K562 (cell line): ENCODE measurements around the gene YOD1. TPM values are rescaled to one million over a fixed set of nuclear protein-coding genes. Genes with fewer than 3 reads are reported as not detected.

Experiments
- BRF1 ChIP-seq: IDR thresholded peaks from 3 replicates; pipeline ENCODE4 v1.6.1; 2011; ENCODE audit warnings: borderline replicate concordance, mild to moderate bottlenecking; ENCODE audit not compliant: insufficient read length; ENCODE audit errors: extremely low read depth
- CBX8 ChIP-seq: fragments of 200-600 bp; sonication (generic); IDR thresholded peaks from 2 replicates; pipeline ENCODE4 v1.6.1; 2012; ENCODE audit warnings: borderline replicate concordance, mixed run types, low read depth, mild to moderate bottlenecking, moderate library complexity, mixed read lengths, low read length, control low read depth, inconsistent platforms; ENCODE audit not compliant: poor library complexity, severe bottlenecking; ENCODE audit errors: extremely low read depth
- ERF ChIP-seq: fragments of 450-650 bp; formaldehyde crosslinking; IDR thresholded peaks from 2 replicates; pipeline ENCODE4 v1.4.0; 2020; ENCODE audit warnings: mild to moderate bottlenecking, mixed read lengths
- GATAD2A ChIP-seq: fragments of 450-650 bp; IDR thresholded peaks from 2 replicates; pipeline ENCODE4 v1.6.1; 2017
- HMGN3 ChIP-seq: IDR thresholded peaks from 2 replicates; pipeline ENCODE4 v1.6.1; 2011; ENCODE audit warnings: borderline replicate concordance, low read depth, mild to moderate bottlenecking, mixed read lengths, low read length; ENCODE audit not compliant: insufficient read length; ENCODE audit errors: extremely low read depth
- HMGXB4 ChIP-seq: sonication (generic); formaldehyde crosslinking; IDR thresholded peaks from 2 replicates; pipeline ENCODE4 v1.8.1; 2023; ENCODE audit warnings: mild to moderate bottlenecking, missing genetic modification reagents
- LCOR ChIP-seq: sonication (generic); formaldehyde crosslinking; IDR thresholded peaks from 2 replicates; pipeline ENCODE4 v1.8.0; 2022; ENCODE audit warnings: mild to moderate bottlenecking, missing genetic modification reagents
- NR4A1 ChIP-seq, 2 experiments: fragments of 250-450 bp in 1 of 2; fragments of 450-650 bp in 1 of 2; sonication (Bioruptor Pico) in 1 of 2; IDR thresholded peaks; 2 replicates each; pipeline versions ENCODE4 v1.4.0 to v1.6.1; 2016 to 2020; ENCODE audit warnings: mild to moderate bottlenecking in 2 of 2, missing compliant biosample characterization in 1 of 2, missing genetic modification characterization in 1 of 2, moderate library complexity in 1 of 2
- POLR2A ChIP-seq: fragments of 450-650 bp; conservative IDR thresholded peaks from 2 replicates; pipeline ENCODE4 v1.6.1; 2016
- PTRF ChIP-seq: fragments of 450-650 bp; IDR thresholded peaks from 2 replicates; pipeline ENCODE4 v1.6.1; 2016; ENCODE audit warnings: mild to moderate bottlenecking, missing genetic modification characterization, missing compliant biosample characterization
- SMC3 ChIP-seq: conservative IDR thresholded peaks from 2 replicates; pipeline ENCODE4 v1.6.1; 2011; ENCODE audit warnings: low read depth, low read length, improper control_type of control experiment; ENCODE audit not compliant: insufficient read depth
- WHSC1 ChIP-seq: IDR thresholded peaks from one replicate; pipeline ENCODE4 v1.6.1; 2012; ENCODE audit warnings: low read length, control low read depth, inconsistent platforms
- ZNF592 ChIP-seq: fragments of 450-650 bp; IDR thresholded peaks from 2 replicates; pipeline ENCODE4 v1.6.1; 2017; ENCODE audit warnings: antibody characterized with exemption, mild to moderate bottlenecking
- polyA plus RNA-seq, 8 experiments: library from polyadenylated mRNA; depleted of rRNA in 4 of 8; stranded (reverse) in 5 of 8; unstranded in 3 of 8; fragments of >200 nt; fragmentation: Nextera tagmentation in 2 of 8; fragmentation: Illumina TruSeq in 1 of 8; extraction: Ambion mirVana in 2 of 8; extraction: Trizol in 1 of 8; gene quantifications; 2 replicates each; pipeline versions ENCODE4 v1.2.1 to v1.2.3, GENCODE V29; 2011 to 2014; ENCODE audit warnings: inconsistent platforms in 1 of 8, missing spikeins in 1 of 8
- total RNA-seq, 7 experiments: library from RNA; depleted of rRNA in 6 of 7; stranded (reverse); fragments of >200 nt in 6 of 7; fragmentation: Illumina TruSeq in 2 of 7; extraction: Trizol in 2 of 7; gene quantifications; 2 replicates each; pipeline versions ENCODE4 v1.2.1 to v1.2.3, GENCODE V29; 2011 to 2021; ENCODE audit warnings: low replicate concordance in 1 of 7

YOD1 gene
- total and polyA plus RNA-seq, 9 of the 15 experiments (the other 6 are each of a cell fraction or from before 2014, with no cell fraction given) = 18.2 to 78.1 (median 46.9) TPM

- TF ChIP-seq LCOR (CRISPR knock-in tag) (peak; percentile 8; the same call in 1 of the 2 replicates), HMGXB4 (CRISPR knock-in tag) (peak; percentile 84), CBX8 (no peak), BRF1 (no peak), POLR2A (peak; percentile 94), NR4A1 (CRISPR knock-in tag; IDR thresholded peaks at IDR 0.05) (no peak), NR4A1 (tag; IDR thresholded peaks at IDR 0.05) (no peak), SMC3 (no peak), WHSC1 (no peak), ERF (CRISPR knock-in tag) (0 out of 2 replicates have a peak, but pooled peaks have one; percentile 33), GATAD2A (no peak), HMGN3 (peak; percentile 80), PTRF (no peak), ZNF592 (no peak)
Observed at GRCh38 chr1:207050480-207051190, 373 bp downstream of the YOD1 start (continued).
